Panc1 (cell line): ENCODE results near the gene CSNK1G2. TPM values are rescaled to one million over a fixed set of nuclear protein-coding genes. Genes with fewer than 3 reads are reported as not detected.
"Not testable (repeated sequence)": the region's sequence is repeated elsewhere in the genome, so short reads cannot be mapped to it uniquely, and the experiment has no call there.

Source experiments
- ATAC-seq: fragments of 200-7000 bp; cut with Tn5 transposase; 2 replicates; pipeline ENCODE4 v1.9.1; 2020; ENCODE audit warnings: mild to moderate bottlenecking, moderate library complexity
- BruUV-seq: library from RNA; stranded (reverse); fragments of 400-500 nt; replicated peaks from 2 replicates; lab custom pipeline; 2021; lab: Mats Ljungman, UMichigan
- CTCF ChIA-PET: fragments of 300-600 bp; sonication (Branson Sonifier 250); formaldehyde crosslinking; loops from one replicate; lab custom pipeline; 2022; ENCODE audit warnings: antibody characterized with exemption; lab: Charles Lee
- POLR2A ChIA-PET: fragments of 300-600 bp; sonication (Branson Sonifier 250); formaldehyde crosslinking; loops from one replicate; lab custom pipeline; 2022; ENCODE audit warnings: antibody characterized with exemption; lab: Charles Lee
- DNase-seq: peaks from one replicate; pipeline ENCODE4 v3.0.0-alpha.2; 2010; ENCODE audit warnings: low read depth, low spot score
- H3K27ac ChIP-seq: 2 replicates; pipeline ENCODE4 v1.5.1; 2011; ENCODE audit warnings: mild to moderate bottlenecking, low read length, inconsistent platforms
- H3K27me3 ChIP-seq: fragments of 200-500 bp; sonication (Bioruptor generic); 2 replicates; pipeline ENCODE4 v1.6.0; 2014; ENCODE audit warnings: low read length, inconsistent platforms; ENCODE audit not compliant: control insufficient read depth, insufficient read depth
- H3K36me3 ChIP-seq: fragments of 200-500 bp; sonication (Bioruptor generic); 2 replicates; pipeline ENCODE4 v1.5.1; 2014; ENCODE audit warnings: inconsistent platforms, mild to moderate bottlenecking, low read length, moderate library complexity; ENCODE audit not compliant: control insufficient read depth, insufficient read depth
- H3K4me1 ChIP-seq: 2 replicates; pipeline ENCODE4 v1.5.1; 2011; ENCODE audit warnings: inconsistent platforms, mild to moderate bottlenecking, low read length, moderate library complexity; ENCODE audit not compliant: control insufficient read depth, insufficient read depth
- H3K4me3 ChIP-seq, 2 experiments: 2 replicates each; pipeline ENCODE4 v1.5.1; 2011 to 2012; ENCODE audit warnings: low read depth in 2 of 2, low read length in 2 of 2, mild to moderate bottlenecking in 2 of 2, inconsistent platforms in 1 of 2, moderate library complexity in 1 of 2
- H3K9me3 ChIP-seq: fragments of 200-500 bp; sonication (Bioruptor generic); 2 replicates; pipeline ENCODE4 v1.5.1; 2014; ENCODE audit warnings: low read depth, mild to moderate bottlenecking, inconsistent platforms, low read length, moderate library complexity; ENCODE audit not compliant: control insufficient read depth, insufficient read depth
- CTCF ChIP-seq: fragments of 450-650 bp; IDR thresholded peaks from 2 replicates; pipeline ENCODE4 v1.5.1; 2017; ENCODE audit warnings: mild to moderate bottlenecking
- POLR2AphosphoS5 ChIP-seq: IDR thresholded peaks from 2 replicates; pipeline ENCODE4 v1.6.1; 2012; ENCODE audit warnings: mild to moderate bottlenecking, low read depth, low read length, moderate library complexity
- SIN3A ChIP-seq: IDR thresholded peaks from 2 replicates; pipeline ENCODE4 v1.6.1; 2012; ENCODE audit warnings: low read depth, mild to moderate bottlenecking, low read length, moderate library complexity, borderline replicate concordance; ENCODE audit not compliant: insufficient read depth
- TCF7L2 ChIP-seq: IDR thresholded peaks from 2 replicates; pipeline ENCODE4 v1.6.1; 2011; ENCODE audit warnings: mild to moderate bottlenecking, low read depth, low read length, inconsistent platforms
- in situ Hi-C: cut with HindIII; loops from 2 replicates; pipeline ENCODE4 v1.10.0; 2016; ENCODE audit warnings: low sequenced_read_pairs, low pct_unique_long_range_greater_than_20kb
- intact Hi-C: fragments of 100-400 bp; cut with micrococcal nuclease; formaldehyde crosslinking; loops from one replicate; pipeline ENCODE4 v1.10.0; 2022; ENCODE audit not compliant: unreplicated experiment
- total RNA-seq: library from RNA; stranded (reverse); gene quantifications from one replicate; pipeline ENCODE4 v1.2.1, GENCODE V29; 2021; ENCODE audit not compliant: unreplicated experiment
- TF ChIP-seq, protein P1 (sequence below), 2 experiments: IDR thresholded peaks; 2 replicates each; pipeline ENCODE4 v1.6.1; 2011 to 2012; ENCODE audit warnings: low read depth in 2 of 2, control low read depth in 1 of 2, low read length in 1 of 2, mild to moderate bottlenecking in 1 of 2, moderate library complexity in 1 of 2; ENCODE audit not compliant: insufficient read depth in 1 of 2

The CSNK1G2 gene
- total RNA-seq, 1 experiment from 2014 or later = 65.8 TPM

DNA sequence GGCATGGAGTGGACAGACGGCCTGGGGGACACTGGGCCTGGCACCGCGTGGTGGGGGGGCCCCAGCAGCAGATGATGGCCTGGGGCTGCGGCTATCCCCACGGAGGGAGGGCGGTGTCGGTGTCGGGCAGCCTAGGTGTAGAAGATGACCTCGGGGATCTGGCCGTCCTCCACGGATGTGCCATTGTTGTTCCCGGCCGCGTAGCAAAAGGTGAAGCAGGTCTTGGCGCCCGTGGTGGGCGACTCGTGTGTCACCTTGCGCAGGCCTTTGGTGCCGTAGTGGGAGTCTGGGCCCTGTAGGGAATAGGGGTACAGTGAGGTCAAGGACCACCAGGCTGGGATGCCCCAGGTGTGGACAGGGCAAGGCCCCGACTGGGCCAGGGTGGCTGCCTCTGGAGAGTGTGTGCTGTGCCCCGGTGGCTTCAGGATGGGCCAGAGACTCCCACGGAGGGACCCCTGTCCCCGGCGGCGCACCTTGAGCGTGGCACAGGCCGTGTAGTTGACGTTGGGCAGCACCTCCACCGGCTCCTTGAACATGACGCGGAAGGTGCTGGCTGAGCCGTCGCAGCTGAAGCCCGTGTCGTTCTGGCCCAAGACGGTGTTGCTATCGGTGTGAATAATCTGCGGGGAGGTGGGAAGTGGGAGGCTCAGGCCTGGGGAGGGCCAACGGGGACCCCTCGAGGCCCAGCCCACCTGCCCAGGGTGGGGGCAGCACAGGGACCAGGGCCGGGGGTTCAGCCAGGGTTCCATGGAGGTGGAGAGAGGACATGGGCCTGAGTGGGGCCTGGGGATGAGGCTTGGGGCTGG is 45.6 kb downstream of the CSNK1G2 start:
- TSS peak; percentile 85 for BruUV-seq
- H3K36me3 ChIP-seq = no peaks in the 10 kb centered on the region
- in situ Hi-C loops (no loop called here), intact Hi-C loops (no loop called here)
- TF ChIP-seq CTCF (no peak), SIN3A (no peak), POLR2AphosphoS5 (no peak), TCF7L2 (no peak)
- TF ChIP-seq, protein P1, sequence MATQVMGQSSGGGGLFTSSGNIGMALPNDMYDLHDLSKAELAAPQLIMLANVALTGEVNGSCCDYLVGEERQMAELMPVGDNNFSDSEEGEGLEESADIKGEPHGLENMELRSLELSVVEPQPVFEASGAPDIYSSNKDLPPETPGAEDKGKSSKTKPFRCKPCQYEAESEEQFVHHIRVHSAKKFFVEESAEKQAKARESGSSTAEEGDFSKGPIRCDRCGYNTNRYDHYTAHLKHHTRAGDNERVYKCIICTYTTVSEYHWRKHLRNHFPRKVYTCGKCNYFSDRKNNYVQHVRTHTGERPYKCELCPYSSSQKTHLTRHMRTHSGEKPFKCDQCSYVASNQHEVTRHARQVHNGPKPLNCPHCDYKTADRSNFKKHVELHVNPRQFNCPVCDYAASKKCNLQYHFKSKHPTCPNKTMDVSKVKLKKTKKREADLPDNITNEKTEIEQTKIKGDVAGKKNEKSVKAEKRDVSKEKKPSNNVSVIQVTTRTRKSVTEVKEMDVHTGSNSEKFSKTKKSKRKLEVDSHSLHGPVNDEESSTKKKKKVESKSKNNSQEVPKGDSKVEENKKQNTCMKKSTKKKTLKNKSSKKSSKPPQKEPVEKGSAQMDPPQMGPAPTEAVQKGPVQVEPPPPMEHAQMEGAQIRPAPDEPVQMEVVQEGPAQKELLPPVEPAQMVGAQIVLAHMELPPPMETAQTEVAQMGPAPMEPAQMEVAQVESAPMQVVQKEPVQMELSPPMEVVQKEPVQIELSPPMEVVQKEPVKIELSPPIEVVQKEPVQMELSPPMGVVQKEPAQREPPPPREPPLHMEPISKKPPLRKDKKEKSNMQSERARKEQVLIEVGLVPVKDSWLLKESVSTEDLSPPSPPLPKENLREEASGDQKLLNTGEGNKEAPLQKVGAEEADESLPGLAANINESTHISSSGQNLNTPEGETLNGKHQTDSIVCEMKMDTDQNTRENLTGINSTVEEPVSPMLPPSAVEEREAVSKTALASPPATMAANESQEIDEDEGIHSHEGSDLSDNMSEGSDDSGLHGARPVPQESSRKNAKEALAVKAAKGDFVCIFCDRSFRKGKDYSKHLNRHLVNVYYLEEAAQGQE (IDR thresholded peaks at IDR 0.05; ENCODE audit: insufficient read depth in 1 of 2, low read depth in 2 of 2, low read length in 1 of 2) = no peak
- ATAC-seq (no peak), DNase-seq (no peak)
- H3K27ac ChIP-seq = no peak overlapping the region
- no peaks in the 10 kb centered on the region for H3K27me3 ChIP-seq
- no peaks in the 10 kb centered on the region for H3K9me3 ChIP-seq
- H3K4me1 ChIP-seq = no peaks in the 10 kb centered on the region
- H3K4me3 ChIP-seq = no peak overlapping the region
- ChIA-PET CTCF (no interaction called here), POLR2A (no interaction called here)

- H3K27ac ChIP-seq = no peak overlapping the region
- H3K4me3 ChIP-seq = no peak overlapping the region
- intact Hi-C loops (no loop called here), in situ Hi-C loops (no loop called here)
- no peaks in the 10 kb centered on the region for H3K36me3 ChIP-seq
- 0 out of 2 replicates have a peak, but pooled peaks have one; percentile 13 for ATAC-seq
- H3K9me3 ChIP-seq = no peaks in the 10 kb centered on the region
- CTCF ChIA-PET = no interaction called here
- no peaks in the 10 kb centered on the region for H3K27me3 ChIP-seq
- DNase-seq = no peak
- TF ChIP-seq, protein P1 (IDR thresholded peaks at IDR 0.05; ENCODE audit: insufficient read depth in 1 of 2, low read depth in 2 of 2, low read length in 1 of 2) = no peak
- TF ChIP-seq CTCF = no peak
- TF ChIP-seq SIN3A = no peak
- TF ChIP-seq TCF7L2 = no peak
- TF ChIP-seq POLR2AphosphoS5 = no peak
- no TSS peak for BruUV-seq
- no peaks in the 10 kb centered on the region for H3K4me1 ChIP-seq
- POLR2A ChIA-PET = no interaction called here
These were observed 46.5 kb downstream of the CSNK1G2 start for GRCh38 chr19:1987197-1988187.

- intact Hi-C loops, H3K27ac ChIP-seq, DNase-seq, in situ Hi-C loops, H3K36me3 ChIP-seq, CTCF ChIA-PET, H3K9me3 ChIP-seq, H3K27me3 ChIP-seq, H3K4me3 ChIP-seq, POLR2A ChIA-PET, BruUV-seq, H3K4me1 ChIP-seq, ATAC-seq: not testable (repeated sequence)
These were observed 47.5 kb downstream of the CSNK1G2 start for GRCh38 chr19:1988464-1988863.
